GM10248 (cell line): ENCODE results near the gene PXYLP1.

ENCODE experiments used
- CTCF ChIA-PET: fragments of 300-600 bp; sonication (Branson Sonifier 250); formaldehyde crosslinking; extraction: SDS; loops from one replicate; lab custom pipeline; 2021; ENCODE audit warnings: antibody characterized with exemption; lab: Yijun Ruan, JAX
- POLR2A ChIA-PET: fragments of 350-650 bp; sonication (Branson Sonifier 250); formaldehyde crosslinking; extraction: SDS; loops from one replicate; lab custom pipeline; 2020; ENCODE audit warnings: antibody characterized with exemption; lab: Yijun Ruan, JAX
- DNase-seq: peaks from one replicate; pipeline ENCODE4 v3.0.0; 2012; ENCODE audit errors: extremely low spot score
- CTCF ChIP-seq: IDR thresholded peaks from 2 replicates; pipeline ENCODE4 v1.5.1; 2012; ENCODE audit warnings: mild to moderate bottlenecking, low read depth; ENCODE audit errors: extremely low read depth, missing control alignments, control extremely low read depth

The PXYLP1 gene

GRCh38 chr3:141231101-141231951 is at the start of gene PXYLP1:
Gene PXYLP1, plus strand, starts transcription at chr3:141231825. Its CDS starts 28,351 bp downstream, at chr3:141260176.
- peak; percentile 96 for DNase-seq
- POLR2A ChIA-PET, result no interaction called here
- CTCF ChIA-PET, result interaction anchor here (0.7 to 6.9 kb wide), 45 partner anchors 9 to 341 kb away, joined by 3 to 57 read pairs (median 5); partner anchors contain the start of gene SLC25A36
- TF ChIP-seq CTCF, result peak; percentile 84

GRCh38 chr3:141183606-141184005 is 48.0 kb upstream of the PXYLP1 start:
- ChIA-PET CTCF (interaction anchor here (1.2 to 2.0 kb wide), 5 partner anchors 8 to 183 kb away, joined by 3 to 9 read pairs (median 4); no protein-coding TSS in a partner anchor), POLR2A (no interaction called here)
- TF ChIP-seq CTCF, result no peak
- DNase-seq, result no peak

GRCh38 chr3:141184430-141184829 is 47.2 kb upstream of the PXYLP1 start:
- no peak for DNase-seq
- ChIA-PET POLR2A (no interaction called here), CTCF (interaction anchor here (1.2 to 1.7 kb wide), 5 partner anchors 8 to 184 kb away, joined by 3 to 4 read pairs (median 4); no protein-coding TSS in a partner anchor)

GRCh38 chr3:141191097-141191749 is 40.4 kb upstream of the PXYLP1 start:
- DNase-seq, result no peak
- no peak for TF ChIP-seq CTCF
- ChIA-PET CTCF (interaction anchor here (0.7 to 4.0 kb wide), 21 partner anchors 8 to 294 kb away, joined by 3 to 33 read pairs (median 4); partner anchors contain the start of gene PXYLP1), POLR2A (no interaction called here)

More at GRCh38 chr3:141184430-141184829, 47.2 kb upstream of the PXYLP1 start:
- no peak for TF ChIP-seq CTCF

- CTCF ChIA-PET, result interaction anchor here (0.7 to 4.0 kb wide), 22 partner anchors 9 to 295 kb away, joined by 3 to 33 read pairs (median 4); partner anchors contain the start of gene PXYLP1
Measured at GRCh38 chr3:141192345-141192744, 39.3 kb upstream of the PXYLP1 start.

More at GRCh38 chr3:141192345-141192744, 39.3 kb upstream of the PXYLP1 start:
- TF ChIP-seq CTCF, result peak; percentile 98
- peak; percentile 84 for DNase-seq
- POLR2A ChIA-PET, result no interaction called here
